ENCODE results near the gene KRTAP5-10.
"Not testable (repeated sequence)": the region's sequence is repeated elsewhere in the genome, so short reads cannot be mapped to it uniquely, and the experiment has no call there.

- TF ChIP-seq, protein P1, sequence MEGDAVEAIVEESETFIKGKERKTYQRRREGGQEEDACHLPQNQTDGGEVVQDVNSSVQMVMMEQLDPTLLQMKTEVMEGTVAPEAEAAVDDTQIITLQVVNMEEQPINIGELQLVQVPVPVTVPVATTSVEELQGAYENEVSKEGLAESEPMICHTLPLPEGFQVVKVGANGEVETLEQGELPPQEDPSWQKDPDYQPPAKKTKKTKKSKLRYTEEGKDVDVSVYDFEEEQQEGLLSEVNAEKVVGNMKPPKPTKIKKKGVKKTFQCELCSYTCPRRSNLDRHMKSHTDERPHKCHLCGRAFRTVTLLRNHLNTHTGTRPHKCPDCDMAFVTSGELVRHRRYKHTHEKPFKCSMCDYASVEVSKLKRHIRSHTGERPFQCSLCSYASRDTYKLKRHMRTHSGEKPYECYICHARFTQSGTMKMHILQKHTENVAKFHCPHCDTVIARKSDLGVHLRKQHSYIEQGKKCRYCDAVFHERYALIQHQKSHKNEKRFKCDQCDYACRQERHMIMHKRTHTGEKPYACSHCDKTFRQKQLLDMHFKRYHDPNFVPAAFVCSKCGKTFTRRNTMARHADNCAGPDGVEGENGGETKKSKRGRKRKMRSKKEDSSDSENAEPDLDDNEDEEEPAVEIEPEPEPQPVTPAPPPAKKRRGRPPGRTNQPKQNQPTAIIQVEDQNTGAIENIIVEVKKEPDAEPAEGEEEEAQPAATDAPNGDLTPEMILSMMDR (IDR thresholded peaks at IDR 0.05; ENCODE audit: extremely low read depth in 1 of 2, insufficient read depth in 1 of 2, low read depth in 1 of 2, low read length in 2 of 2), result not testable (repeated sequence)
- TF ChIP-seq, protein P2, sequence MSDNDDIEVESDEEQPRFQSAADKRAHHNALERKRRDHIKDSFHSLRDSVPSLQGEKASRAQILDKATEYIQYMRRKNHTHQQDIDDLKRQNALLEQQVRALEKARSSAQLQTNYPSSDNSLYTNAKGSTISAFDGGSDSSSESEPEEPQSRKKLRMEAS (IDR thresholded peaks at IDR 0.05; ENCODE audit: insufficient read depth, insufficient read length), result not testable (repeated sequence)
- not testable (repeated sequence) for TF ChIP-seq EZH2 (IDR thresholded peaks at IDR 0.05; ENCODE audit: borderline replicate concordance, low read depth, low read length, severe bottlenecking); POLR2AphosphoS5 (IDR thresholded peaks at IDR 0.05; ENCODE audit: insufficient read depth, low read depth, low read length); FOS (IDR thresholded peaks at IDR 0.05; ENCODE audit: borderline replicate concordance, insufficient read depth, low read length); POLR2A (IDR thresholded peaks at IDR 0.05; ENCODE audit: low read depth, low read length); GATA2 (IDR thresholded peaks at IDR 0.05; ENCODE audit: insufficient read depth, insufficient read length, low read depth, low read length); JUN (IDR thresholded peaks at IDR 0.05; ENCODE audit: borderline replicate concordance, insufficient read depth, insufficient read length, low read depth)
Observed at GRCh38 chr11:71588314-71588713, 23.0 kb downstream of the KRTAP5-10 start.
